SK-N-SH (cell line): ENCODE results near the gene RNASEH2B. TPM values are rescaled to one million over a fixed set of nuclear protein-coding genes. Genes with fewer than 3 reads are reported as not detected.

Experiments used
- CTCF ChIA-PET: fragments of 300-600, 350-600 bp; formaldehyde crosslinking; extraction: SDS; loops from one replicate; lab custom pipeline; 2021; lab: Yijun Ruan, JAX
- POLR2A ChIA-PET: fragments of 350-600 bp; sonication (Branson Sonifier 250); formaldehyde crosslinking; extraction: SDS; loops from one replicate; lab custom pipeline; 2020; ENCODE audit warnings: antibody characterized with exemption, inconsistent platforms; lab: Yijun Ruan, JAX
- DNase-seq: peaks from one replicate; pipeline ENCODE4 v3.0.0; 2012
- H2AFZ ChIP-seq: fragments of 200-600 bp; sonication (generic); 2 replicates; pipeline ENCODE4 v1.8.1; 2016; ENCODE audit warnings: antibody characterized with exemption, mild to moderate bottlenecking, low read depth
- H3F3A ChIP-seq: fragments of 200-600 bp; sonication (generic); replicated peaks from 2 replicates; pipeline ENCODE3; 2016; ENCODE audit warnings: antibody characterized with exemption, mild to moderate bottlenecking; ENCODE audit not compliant: insufficient read depth
- H3K27ac ChIP-seq, 2 experiments: fragments of 200-500 bp in 1 of 2; fragments of 200-600 bp in 1 of 2; sonication (Bioruptor generic) in 1 of 2; sonication (generic), shearing (Covaris generic) in 1 of 2; 2 replicates each; pipeline versions ENCODE4 v1.5.1 to v1.6.1; 2014 to 2016; ENCODE audit warnings: low read depth in 2 of 2, inconsistent platforms in 1 of 2, low read length in 1 of 2, mild to moderate bottlenecking in 1 of 2, mixed read lengths in 1 of 2
- H3K27me3 ChIP-seq: fragments of 200-600 bp; sonication (generic), shearing (Covaris generic); 2 replicates; pipeline ENCODE4 v1.6.1; 2016; ENCODE audit warnings: mixed run types; ENCODE audit not compliant: insufficient read depth
- H3K36me3 ChIP-seq, 2 experiments: fragments of 200-500 bp in 1 of 2; fragments of 200-600 bp in 1 of 2; sonication (Bioruptor generic) in 1 of 2; sonication (generic) in 1 of 2; replicated peaks in 1 of 2; 2 replicates each; pipeline versions ENCODE3 to v1.5.1; 2014 to 2016; ENCODE audit warnings: low read length in 1 of 2, mild to moderate bottlenecking in 1 of 2; ENCODE audit not compliant: insufficient read depth in 2 of 2, control insufficient read depth in 1 of 2
- H3K4me1 ChIP-seq, 2 experiments: fragments of 200-500 bp in 1 of 2; fragments of 200-600 bp in 1 of 2; sonication (Bioruptor generic) in 1 of 2; sonication (generic), shearing (Covaris generic) in 1 of 2; 2 replicates each; pipeline versions ENCODE4 v1.5.1 to v1.6.1; 2014 to 2016; ENCODE audit warnings: low read depth in 1 of 2, low read length in 1 of 2, mixed run types in 1 of 2; ENCODE audit not compliant: insufficient read depth in 2 of 2, control insufficient read depth in 1 of 2
- H3K4me2 ChIP-seq: fragments of 200-600 bp; sonication (generic), shearing (Covaris generic); 2 replicates; pipeline ENCODE4 v1.6.1; 2017; ENCODE audit warnings: mixed run types
- H3K4me3 ChIP-seq, 2 experiments: fragments of 200-500 bp in 1 of 2; fragments of 200-600 bp in 1 of 2; sonication (Bioruptor generic) in 1 of 2; sonication (generic), shearing (Covaris generic) in 1 of 2; 2 replicates each; pipeline versions ENCODE4 v1.5.1 to v1.8.1; 2014 to 2016; ENCODE audit warnings: low read depth in 2 of 2, inconsistent platforms in 1 of 2, low read length in 1 of 2, mild to moderate bottlenecking in 1 of 2, mixed read lengths in 1 of 2, moderate library complexity in 1 of 2
- H3K79me2 ChIP-seq: fragments of 200-600 bp; sonication (generic); 2 replicates; pipeline ENCODE4 v1.8.1; 2017; ENCODE audit warnings: mild to moderate bottlenecking; ENCODE audit not compliant: insufficient read depth
- H3K9ac ChIP-seq: fragments of 200-600 bp; sonication (generic); 2 replicates; pipeline ENCODE4 v1.6.1; 2017; ENCODE audit warnings: mixed run types
- H3K9me2 ChIP-seq: fragments of 200-600 bp; sonication (generic); 2 replicates; pipeline ENCODE4 v1.6.1; 2017; ENCODE audit warnings: mixed run types
- H3K9me3 ChIP-seq: fragments of 200-600 bp; sonication (generic); 2 replicates; pipeline ENCODE4 v1.6.1; 2017; ENCODE audit warnings: mixed run types, mild to moderate bottlenecking, moderate library complexity
- H4K20me1 ChIP-seq: fragments of 200-600 bp; sonication (generic); 2 replicates; pipeline ENCODE4 v1.6.1; 2017; ENCODE audit warnings: mild to moderate bottlenecking, mixed run types; ENCODE audit not compliant: insufficient read depth
- CHD2 ChIP-seq: fragments of 150-350 bp; IDR thresholded peaks from 2 replicates; pipeline ENCODE4 v1.6.1; 2018; ENCODE audit warnings: low read length; ENCODE audit not compliant: partially characterized antibody
- ELF1 ChIP-seq: IDR thresholded peaks from 2 replicates; pipeline ENCODE4 v1.4.0; 2012
- EP300 ChIP-seq, 2 experiments: IDR thresholded peaks; 2 replicates each; pipeline versions ENCODE4 v1.4.0 to v1.6.1; 2012; ENCODE audit warnings: borderline replicate concordance in 1 of 2, low read depth in 1 of 2, low read length in 1 of 2
- FOXJ3 ChIP-seq: sonication (generic); formaldehyde crosslinking; IDR thresholded peaks from 2 replicates; pipeline ENCODE4 v1.5.1; 2020; ENCODE audit warnings: mild to moderate bottlenecking, missing genetic modification reagents
- FOXM1 ChIP-seq: IDR thresholded peaks from 2 replicates; pipeline ENCODE4 v1.4.0; 2012; ENCODE audit warnings: low read depth, mild to moderate bottlenecking
- GABPA ChIP-seq: IDR thresholded peaks from 2 replicates; pipeline ENCODE4 v1.4.0; 2012; ENCODE audit warnings: low read depth, mild to moderate bottlenecking
- GATA2 ChIP-seq: sonication (generic); formaldehyde crosslinking; IDR thresholded peaks from 2 replicates; pipeline ENCODE4 v1.5.0; 2020; ENCODE audit warnings: mild to moderate bottlenecking, missing genetic modification reagents
- MEF2A ChIP-seq: IDR thresholded peaks from 2 replicates; pipeline ENCODE4 v1.4.0; 2012; ENCODE audit warnings: low read depth, borderline replicate concordance
- NFIC ChIP-seq: IDR thresholded peaks from 2 replicates; pipeline ENCODE4 v1.4.0; 2012; ENCODE audit warnings: borderline replicate concordance
- NRF1 ChIP-seq: IDR thresholded peaks from 2 replicates; pipeline ENCODE4 v1.6.1; 2012; ENCODE audit warnings: low read depth, mild to moderate bottlenecking, low read length
- POLR2AphosphoS5 ChIP-seq: IDR thresholded peaks from 2 replicates; pipeline ENCODE4 v1.6.1; 2012; ENCODE audit warnings: low read depth, low read length
- RAD21 ChIP-seq: IDR thresholded peaks from 2 replicates; pipeline ENCODE4 v1.6.1; 2012; ENCODE audit warnings: mild to moderate bottlenecking, low read length
- TEAD4 ChIP-seq: IDR thresholded peaks from 2 replicates; pipeline ENCODE4 v1.4.0; 2012; ENCODE audit warnings: mild to moderate bottlenecking, borderline replicate concordance; ENCODE audit not compliant: insufficient read depth
- WGBS: methylation state at CpG from one replicate; pipeline ENCODE4 v1.1.6; 2017; ENCODE audit warnings: low lambda C conversion rate; 5-methylcytosine and 5-hydroxymethylcytosine counted together
- polyA plus RNA-seq, 3 experiments: library from polyadenylated mRNA; depleted of rRNA; stranded (reverse); fragments of >200 nt; gene quantifications; 2 replicates each; pipeline ENCODE4 v1.2.3, GENCODE V29; 2012
- TF ChIP-seq, protein P1 (sequence below): IDR thresholded peaks from 2 replicates; pipeline ENCODE4 v1.4.0; 2012; ENCODE audit warnings: low read depth, borderline replicate concordance
- TF ChIP-seq, protein P2 (sequence below): IDR thresholded peaks from 2 replicates; pipeline ENCODE4 v1.6.1; 2012; ENCODE audit warnings: mild to moderate bottlenecking, low read depth, low read length, moderate library complexity
- TF ChIP-seq, protein P3 (sequence below): IDR thresholded peaks from 2 replicates; pipeline ENCODE4; 2012
- TF ChIP-seq, protein P4 (sequence below): fragments of 150-350 bp; IDR thresholded peaks from 2 replicates; pipeline ENCODE4 v1.6.1; 2016; ENCODE audit warnings: mild to moderate bottlenecking, low read depth, low read length
- TF ChIP-seq, protein P5 (sequence below): IDR thresholded peaks from 2 replicates; pipeline ENCODE4 v1.4.0; 2012; ENCODE audit warnings: low read depth, borderline replicate concordance
- TF ChIP-seq, protein P6 (sequence below): IDR thresholded peaks from 2 replicates; pipeline ENCODE4 v1.4.0; 2012; ENCODE audit warnings: low read depth

RNASEH2B gene
- polyA plus RNA-seq, 1 of the 3 experiments (the other 2 are of a cell fraction): 13.0 TPM

DNA sequence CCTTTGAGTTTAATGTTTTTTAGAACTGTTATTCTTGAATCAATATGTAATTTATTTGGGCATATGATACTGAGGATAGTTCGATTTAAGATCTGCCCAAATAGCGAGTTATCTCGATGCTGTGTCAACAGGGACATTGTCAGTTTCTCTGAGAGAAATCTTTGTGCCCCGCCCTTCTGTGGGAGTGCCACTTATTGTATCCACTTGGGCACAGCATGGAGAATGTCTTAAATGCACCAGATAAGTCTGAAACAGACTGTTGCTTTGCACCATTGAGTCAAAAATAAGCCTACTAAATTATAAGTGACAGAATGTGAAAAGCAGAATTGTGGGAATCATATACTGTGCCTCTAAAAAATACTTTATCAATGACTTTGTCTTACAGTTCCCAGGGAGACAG lies 45.6 kb downstream of the RNASEH2B start (continued):
- TF ChIP-seq CHD2 (no peak), FOXJ3 (no peak), FOXM1 (no peak)
- TF ChIP-seq, protein P1, sequence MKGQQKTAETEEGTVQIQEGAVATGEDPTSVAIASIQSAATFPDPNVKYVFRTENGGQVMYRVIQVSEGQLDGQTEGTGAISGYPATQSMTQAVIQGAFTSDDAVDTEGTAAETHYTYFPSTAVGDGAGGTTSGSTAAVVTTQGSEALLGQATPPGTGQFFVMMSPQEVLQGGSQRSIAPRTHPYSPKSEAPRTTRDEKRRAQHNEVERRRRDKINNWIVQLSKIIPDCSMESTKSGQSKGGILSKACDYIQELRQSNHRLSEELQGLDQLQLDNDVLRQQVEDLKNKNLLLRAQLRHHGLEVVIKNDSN: no peak
- TF ChIP-seq, protein P2, sequence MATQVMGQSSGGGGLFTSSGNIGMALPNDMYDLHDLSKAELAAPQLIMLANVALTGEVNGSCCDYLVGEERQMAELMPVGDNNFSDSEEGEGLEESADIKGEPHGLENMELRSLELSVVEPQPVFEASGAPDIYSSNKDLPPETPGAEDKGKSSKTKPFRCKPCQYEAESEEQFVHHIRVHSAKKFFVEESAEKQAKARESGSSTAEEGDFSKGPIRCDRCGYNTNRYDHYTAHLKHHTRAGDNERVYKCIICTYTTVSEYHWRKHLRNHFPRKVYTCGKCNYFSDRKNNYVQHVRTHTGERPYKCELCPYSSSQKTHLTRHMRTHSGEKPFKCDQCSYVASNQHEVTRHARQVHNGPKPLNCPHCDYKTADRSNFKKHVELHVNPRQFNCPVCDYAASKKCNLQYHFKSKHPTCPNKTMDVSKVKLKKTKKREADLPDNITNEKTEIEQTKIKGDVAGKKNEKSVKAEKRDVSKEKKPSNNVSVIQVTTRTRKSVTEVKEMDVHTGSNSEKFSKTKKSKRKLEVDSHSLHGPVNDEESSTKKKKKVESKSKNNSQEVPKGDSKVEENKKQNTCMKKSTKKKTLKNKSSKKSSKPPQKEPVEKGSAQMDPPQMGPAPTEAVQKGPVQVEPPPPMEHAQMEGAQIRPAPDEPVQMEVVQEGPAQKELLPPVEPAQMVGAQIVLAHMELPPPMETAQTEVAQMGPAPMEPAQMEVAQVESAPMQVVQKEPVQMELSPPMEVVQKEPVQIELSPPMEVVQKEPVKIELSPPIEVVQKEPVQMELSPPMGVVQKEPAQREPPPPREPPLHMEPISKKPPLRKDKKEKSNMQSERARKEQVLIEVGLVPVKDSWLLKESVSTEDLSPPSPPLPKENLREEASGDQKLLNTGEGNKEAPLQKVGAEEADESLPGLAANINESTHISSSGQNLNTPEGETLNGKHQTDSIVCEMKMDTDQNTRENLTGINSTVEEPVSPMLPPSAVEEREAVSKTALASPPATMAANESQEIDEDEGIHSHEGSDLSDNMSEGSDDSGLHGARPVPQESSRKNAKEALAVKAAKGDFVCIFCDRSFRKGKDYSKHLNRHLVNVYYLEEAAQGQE: no peak

DNA sequence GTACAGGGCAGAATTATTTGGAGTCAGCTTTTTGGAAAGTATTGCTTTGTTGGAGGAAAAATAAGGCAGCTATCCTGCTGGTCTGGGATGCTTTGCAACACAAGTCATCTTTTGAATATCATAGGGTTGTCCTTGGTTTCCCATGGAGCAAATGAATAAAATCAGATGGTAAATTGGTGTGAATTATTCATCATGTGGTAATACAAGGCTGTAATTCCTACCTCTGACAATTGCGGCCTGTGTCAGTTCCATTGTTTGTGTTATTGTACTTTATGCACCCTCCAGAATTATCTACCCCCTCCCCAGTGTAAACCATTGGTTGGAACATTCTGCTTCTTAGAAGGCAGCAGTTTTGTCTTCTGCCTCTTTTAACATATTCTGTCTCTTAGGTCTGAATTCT lies 46.2 kb downstream of the RNASEH2B start:
- 100% methylated on average over 1 of the region's 1 CpG for WGBS
- Histone ChIP-seq H3K36me3 (peaks cover 7 to 24% of the 10 kb centered on the region in 2 experiments), H3K4me1 (no peaks in the 10 kb centered on the region; a peak in 2 of 4 replicates), H3F3A (no peaks in the 10 kb centered on the region), H3K4me2 (no peak overlapping the region), H4K20me1 (no peaks in the 10 kb centered on the region), H2AFZ (no peak overlapping the region), H3K79me2 (no peaks in the 10 kb centered on the region), H3K9me3 (no peaks in the 10 kb centered on the region), H3K9ac (no peak overlapping the region), H3K27ac (no peak overlapping the region), H3K4me3 (no peak overlapping the region), H3K27me3 (no peaks in the 10 kb centered on the region), H3K9me2 (0 out of 2 replicates have a peak, but pooled peaks cover 3% of the 10 kb centered on the region)
- CTCF ChIA-PET: no interaction called here
- POLR2A ChIA-PET: no interaction called here
- no peak for DNase-seq
- TF ChIP-seq EP300 (IDR thresholded peaks at IDR 0.05; ENCODE audit: borderline replicate concordance in 1 of 2, low read depth in 1 of 2, low read length in 1 of 2): no peak
- no peak for TF ChIP-seq ELF1
- TF ChIP-seq, protein P3, sequence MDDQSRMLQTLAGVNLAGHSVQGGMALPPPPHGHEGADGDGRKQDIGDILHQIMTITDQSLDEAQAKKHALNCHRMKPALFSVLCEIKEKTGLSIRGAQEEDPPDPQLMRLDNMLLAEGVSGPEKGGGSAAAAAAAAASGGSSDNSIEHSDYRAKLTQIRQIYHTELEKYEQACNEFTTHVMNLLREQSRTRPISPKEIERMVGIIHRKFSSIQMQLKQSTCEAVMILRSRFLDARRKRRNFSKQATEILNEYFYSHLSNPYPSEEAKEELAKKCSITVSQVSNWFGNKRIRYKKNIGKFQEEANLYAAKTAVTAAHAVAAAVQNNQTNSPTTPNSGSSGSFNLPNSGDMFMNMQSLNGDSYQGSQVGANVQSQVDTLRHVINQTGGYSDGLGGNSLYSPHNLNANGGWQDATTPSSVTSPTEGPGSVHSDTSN: no peak
- no peak for TF ChIP-seq MEF2A
- TF ChIP-seq, protein P4, sequence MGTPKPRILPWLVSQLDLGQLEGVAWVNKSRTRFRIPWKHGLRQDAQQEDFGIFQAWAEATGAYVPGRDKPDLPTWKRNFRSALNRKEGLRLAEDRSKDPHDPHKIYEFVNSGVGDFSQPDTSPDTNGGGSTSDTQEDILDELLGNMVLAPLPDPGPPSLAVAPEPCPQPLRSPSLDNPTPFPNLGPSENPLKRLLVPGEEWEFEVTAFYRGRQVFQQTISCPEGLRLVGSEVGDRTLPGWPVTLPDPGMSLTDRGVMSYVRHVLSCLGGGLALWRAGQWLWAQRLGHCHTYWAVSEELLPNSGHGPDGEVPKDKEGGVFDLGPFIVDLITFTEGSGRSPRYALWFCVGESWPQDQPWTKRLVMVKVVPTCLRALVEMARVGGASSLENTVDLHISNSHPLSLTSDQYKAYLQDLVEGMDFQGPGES: no peak
- TF ChIP-seq, protein P5, sequence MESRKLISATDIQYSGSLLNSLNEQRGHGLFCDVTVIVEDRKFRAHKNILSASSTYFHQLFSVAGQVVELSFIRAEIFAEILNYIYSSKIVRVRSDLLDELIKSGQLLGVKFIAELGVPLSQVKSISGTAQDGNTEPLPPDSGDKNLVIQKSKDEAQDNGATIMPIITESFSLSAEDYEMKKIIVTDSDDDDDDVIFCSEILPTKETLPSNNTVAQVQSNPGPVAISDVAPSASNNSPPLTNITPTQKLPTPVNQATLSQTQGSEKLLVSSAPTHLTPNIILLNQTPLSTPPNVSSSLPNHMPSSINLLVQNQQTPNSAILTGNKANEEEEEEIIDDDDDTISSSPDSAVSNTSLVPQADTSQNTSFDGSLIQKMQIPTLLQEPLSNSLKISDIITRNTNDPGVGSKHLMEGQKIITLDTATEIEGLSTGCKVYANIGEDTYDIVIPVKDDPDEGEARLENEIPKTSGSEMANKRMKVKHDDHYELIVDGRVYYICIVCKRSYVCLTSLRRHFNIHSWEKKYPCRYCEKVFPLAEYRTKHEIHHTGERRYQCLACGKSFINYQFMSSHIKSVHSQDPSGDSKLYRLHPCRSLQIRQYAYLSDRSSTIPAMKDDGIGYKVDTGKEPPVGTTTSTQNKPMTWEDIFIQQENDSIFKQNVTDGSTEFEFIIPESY: no peak
- no peak for TF ChIP-seq GATA2 (CRISPR knock-in tag)
- TF ChIP-seq, protein P2: no peak
- no peak for TF ChIP-seq FOXJ3
- TF ChIP-seq, protein P6, sequence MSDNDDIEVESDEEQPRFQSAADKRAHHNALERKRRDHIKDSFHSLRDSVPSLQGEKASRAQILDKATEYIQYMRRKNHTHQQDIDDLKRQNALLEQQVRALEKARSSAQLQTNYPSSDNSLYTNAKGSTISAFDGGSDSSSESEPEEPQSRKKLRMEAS: no peak
- TF ChIP-seq POLR2AphosphoS5: no peak
- no peak for TF ChIP-seq NFIC
- no peak for TF ChIP-seq RAD21
- no peak for TF ChIP-seq GABPA
- no peak for TF ChIP-seq TEAD4
- TF ChIP-seq NRF1: no peak
- no peak for TF ChIP-seq CHD2
- no peak for TF ChIP-seq FOXM1
